SK-N-SH (cell line): ENCODE data around the gene SARDH. TPM values are rescaled to one million over a fixed set of nuclear protein-coding genes. Genes with fewer than 3 reads are reported as not detected.

Experiments used
- CTCF ChIA-PET: fragments of 300-600, 350-600 bp; formaldehyde crosslinking; extraction: SDS; loops from one replicate; lab custom pipeline; 2021; lab: Yijun Ruan, JAX
- POLR2A ChIA-PET: fragments of 350-600 bp; sonication (Branson Sonifier 250); formaldehyde crosslinking; extraction: SDS; loops from one replicate; lab custom pipeline; 2020; ENCODE audit warnings: antibody characterized with exemption, inconsistent platforms; lab: Yijun Ruan, JAX
- DNase-seq: peaks from one replicate; pipeline ENCODE4 v3.0.0; 2012
- H2AFZ ChIP-seq: fragments of 200-600 bp; sonication (generic); 2 replicates; pipeline ENCODE4 v1.8.1; 2016; ENCODE audit warnings: antibody characterized with exemption, mild to moderate bottlenecking, low read depth
- H3F3A ChIP-seq: fragments of 200-600 bp; sonication (generic); replicated peaks from 2 replicates; pipeline ENCODE3; 2016; ENCODE audit warnings: antibody characterized with exemption, mild to moderate bottlenecking; ENCODE audit not compliant: insufficient read depth
- H3K27ac ChIP-seq, 2 experiments: fragments of 200-500 bp in 1 of 2; fragments of 200-600 bp in 1 of 2; sonication (Bioruptor generic) in 1 of 2; sonication (generic), shearing (Covaris generic) in 1 of 2; 2 replicates each; pipeline versions ENCODE4 v1.5.1 to v1.6.1; 2014 to 2016; ENCODE audit warnings: low read depth in 2 of 2, inconsistent platforms in 1 of 2, low read length in 1 of 2, mild to moderate bottlenecking in 1 of 2, mixed read lengths in 1 of 2
- H3K27me3 ChIP-seq: fragments of 200-600 bp; sonication (generic), shearing (Covaris generic); 2 replicates; pipeline ENCODE4 v1.6.1; 2016; ENCODE audit warnings: mixed run types; ENCODE audit not compliant: insufficient read depth
- H3K36me3 ChIP-seq, 2 experiments: fragments of 200-500 bp in 1 of 2; fragments of 200-600 bp in 1 of 2; sonication (Bioruptor generic) in 1 of 2; sonication (generic) in 1 of 2; replicated peaks in 1 of 2; 2 replicates each; pipeline versions ENCODE3 to v1.5.1; 2014 to 2016; ENCODE audit warnings: low read length in 1 of 2, mild to moderate bottlenecking in 1 of 2; ENCODE audit not compliant: insufficient read depth in 2 of 2, control insufficient read depth in 1 of 2
- H3K4me1 ChIP-seq, 2 experiments: fragments of 200-500 bp in 1 of 2; fragments of 200-600 bp in 1 of 2; sonication (Bioruptor generic) in 1 of 2; sonication (generic), shearing (Covaris generic) in 1 of 2; 2 replicates each; pipeline versions ENCODE4 v1.5.1 to v1.6.1; 2014 to 2016; ENCODE audit warnings: low read depth in 1 of 2, low read length in 1 of 2, mixed run types in 1 of 2; ENCODE audit not compliant: insufficient read depth in 2 of 2, control insufficient read depth in 1 of 2
- H3K4me2 ChIP-seq: fragments of 200-600 bp; sonication (generic), shearing (Covaris generic); 2 replicates; pipeline ENCODE4 v1.6.1; 2017; ENCODE audit warnings: mixed run types
- H3K4me3 ChIP-seq, 2 experiments: fragments of 200-500 bp in 1 of 2; fragments of 200-600 bp in 1 of 2; sonication (Bioruptor generic) in 1 of 2; sonication (generic), shearing (Covaris generic) in 1 of 2; 2 replicates each; pipeline versions ENCODE4 v1.5.1 to v1.8.1; 2014 to 2016; ENCODE audit warnings: low read depth in 2 of 2, inconsistent platforms in 1 of 2, low read length in 1 of 2, mild to moderate bottlenecking in 1 of 2, mixed read lengths in 1 of 2, moderate library complexity in 1 of 2
- H3K79me2 ChIP-seq: fragments of 200-600 bp; sonication (generic); 2 replicates; pipeline ENCODE4 v1.8.1; 2017; ENCODE audit warnings: mild to moderate bottlenecking; ENCODE audit not compliant: insufficient read depth
- H3K9ac ChIP-seq: fragments of 200-600 bp; sonication (generic); 2 replicates; pipeline ENCODE4 v1.6.1; 2017; ENCODE audit warnings: mixed run types
- H3K9me2 ChIP-seq: fragments of 200-600 bp; sonication (generic); 2 replicates; pipeline ENCODE4 v1.6.1; 2017; ENCODE audit warnings: mixed run types
- H3K9me3 ChIP-seq: fragments of 200-600 bp; sonication (generic); 2 replicates; pipeline ENCODE4 v1.6.1; 2017; ENCODE audit warnings: mixed run types, mild to moderate bottlenecking, moderate library complexity
- H4K20me1 ChIP-seq: fragments of 200-600 bp; sonication (generic); 2 replicates; pipeline ENCODE4 v1.6.1; 2017; ENCODE audit warnings: mild to moderate bottlenecking, mixed run types; ENCODE audit not compliant: insufficient read depth
- CHD2 ChIP-seq: fragments of 150-350 bp; IDR thresholded peaks from 2 replicates; pipeline ENCODE4 v1.6.1; 2018; ENCODE audit warnings: low read length; ENCODE audit not compliant: partially characterized antibody
- FOXJ3 ChIP-seq: sonication (generic); formaldehyde crosslinking; IDR thresholded peaks from 2 replicates; pipeline ENCODE4 v1.5.1; 2020; ENCODE audit warnings: mild to moderate bottlenecking, missing genetic modification reagents
- FOXM1 ChIP-seq: IDR thresholded peaks from 2 replicates; pipeline ENCODE4 v1.4.0; 2012; ENCODE audit warnings: low read depth, mild to moderate bottlenecking
- MAX ChIP-seq: IDR thresholded peaks from 2 replicates; pipeline ENCODE4 v1.4.0; 2012; ENCODE audit warnings: low read depth
- MEF2A ChIP-seq: IDR thresholded peaks from 2 replicates; pipeline ENCODE4 v1.4.0; 2012; ENCODE audit warnings: low read depth, borderline replicate concordance
- NFIC ChIP-seq: IDR thresholded peaks from 2 replicates; pipeline ENCODE4 v1.4.0; 2012; ENCODE audit warnings: borderline replicate concordance
- NRF1 ChIP-seq: IDR thresholded peaks from 2 replicates; pipeline ENCODE4 v1.6.1; 2012; ENCODE audit warnings: low read depth, mild to moderate bottlenecking, low read length
- PBX3 ChIP-seq: IDR thresholded peaks from 2 replicates; pipeline ENCODE4; 2012
- POLR2AphosphoS5 ChIP-seq: IDR thresholded peaks from 2 replicates; pipeline ENCODE4 v1.6.1; 2012; ENCODE audit warnings: low read depth, low read length
- RAD21 ChIP-seq: IDR thresholded peaks from 2 replicates; pipeline ENCODE4 v1.6.1; 2012; ENCODE audit warnings: mild to moderate bottlenecking, low read length
- RXRA ChIP-seq: IDR thresholded peaks from 2 replicates; pipeline ENCODE4 v1.4.0; 2012; ENCODE audit warnings: low read depth, mild to moderate bottlenecking, borderline replicate concordance
- SIN3A ChIP-seq: IDR thresholded peaks from 2 replicates; pipeline ENCODE4 v1.6.1; 2012; ENCODE audit warnings: low read depth, mild to moderate bottlenecking, low read length, moderate library complexity, borderline replicate concordance
- SMC3 ChIP-seq: IDR thresholded peaks from 2 replicates; pipeline ENCODE4 v1.6.1; 2012; ENCODE audit warnings: low read depth, low read length, improper control_type of control experiment
- TEAD4 ChIP-seq: IDR thresholded peaks from 2 replicates; pipeline ENCODE4 v1.4.0; 2012; ENCODE audit warnings: mild to moderate bottlenecking, borderline replicate concordance; ENCODE audit not compliant: insufficient read depth
- USF2 ChIP-seq: fragments of 150-350 bp; IDR thresholded peaks from 2 replicates; pipeline ENCODE4 v1.6.1; 2017; ENCODE audit warnings: antibody characterized with exemption, low read length, low read depth, borderline replicate concordance
- YY1 ChIP-seq: IDR thresholded peaks from 2 replicates; pipeline ENCODE4 v1.4.0; 2012; ENCODE audit warnings: low read depth, mild to moderate bottlenecking
- WGBS: methylation state at CpG from one replicate; pipeline ENCODE4 v1.1.6; 2017; ENCODE audit warnings: low lambda C conversion rate; 5-methylcytosine and 5-hydroxymethylcytosine counted together
- polyA plus RNA-seq, 3 experiments: library from polyadenylated mRNA; depleted of rRNA; stranded (reverse); fragments of >200 nt; gene quantifications; 2 replicates each; pipeline ENCODE4 v1.2.3, GENCODE V29; 2012
- TF ChIP-seq, protein P1 (sequence below): fragments of 200-600 bp; sonication (generic); IDR thresholded peaks from 2 replicates; pipeline ENCODE4 v1.6.1; 2017; ENCODE audit warnings: antibody characterized with exemption, mild to moderate bottlenecking, moderate library complexity
- TF ChIP-seq, protein P2 (sequence below): IDR thresholded peaks from 2 replicates; pipeline ENCODE4 v1.4.0; 2012; ENCODE audit warnings: low read depth, borderline replicate concordance
- TF ChIP-seq, protein P3 (sequence below): IDR thresholded peaks from 2 replicates; pipeline ENCODE4 v1.6.1; 2012; ENCODE audit warnings: mild to moderate bottlenecking, low read depth, low read length, moderate library complexity

Gene SARDH
- polyA plus RNA-seq, 1 of the 3 experiments (the other 2 are of a cell fraction): 5.9 TPM

GRCh38 chr9:133614678-133615077, 123.5 kb downstream of the SARDH start (continued):
- TF ChIP-seq USF2 (no peak), FOXJ3 (CRISPR knock-in tag) (no peak), SIN3A (no peak)

- Histone ChIP-seq H3K9me2 (no peaks in the 10 kb centered on the region), H3K79me2 (no peaks in the 10 kb centered on the region), H3K9ac (no peak overlapping the region), H3K9me3 (no peaks in the 10 kb centered on the region), H2AFZ (no peak overlapping the region), H3K4me2 (no peak overlapping the region), H3K27ac (no peak overlapping the region), H3K36me3 (no peaks in the 10 kb centered on the region), H3F3A (no peaks in the 10 kb centered on the region), H4K20me1 (no peaks in the 10 kb centered on the region), H3K27me3 (peaks cover 6% of the 10 kb centered on the region; the same call in 1 of the 2 replicates), H3K4me3 (no peak overlapping the region), H3K4me1 (peaks cover 0 to 45% of the 10 kb centered on the region in 2 experiments; a peak in 1 of 4 replicates)
- ChIA-PET CTCF (no interaction called here), POLR2A (interaction anchor here (18.3 kb wide), 1 partner anchor 23 kb away, joined by 261 read pairs; the partner anchor contains the start of gene DBH)
- WGBS: 39% methylated on average over 10 of the region's 10 CpGs
- no peak for DNase-seq
- TF ChIP-seq, protein P1, sequence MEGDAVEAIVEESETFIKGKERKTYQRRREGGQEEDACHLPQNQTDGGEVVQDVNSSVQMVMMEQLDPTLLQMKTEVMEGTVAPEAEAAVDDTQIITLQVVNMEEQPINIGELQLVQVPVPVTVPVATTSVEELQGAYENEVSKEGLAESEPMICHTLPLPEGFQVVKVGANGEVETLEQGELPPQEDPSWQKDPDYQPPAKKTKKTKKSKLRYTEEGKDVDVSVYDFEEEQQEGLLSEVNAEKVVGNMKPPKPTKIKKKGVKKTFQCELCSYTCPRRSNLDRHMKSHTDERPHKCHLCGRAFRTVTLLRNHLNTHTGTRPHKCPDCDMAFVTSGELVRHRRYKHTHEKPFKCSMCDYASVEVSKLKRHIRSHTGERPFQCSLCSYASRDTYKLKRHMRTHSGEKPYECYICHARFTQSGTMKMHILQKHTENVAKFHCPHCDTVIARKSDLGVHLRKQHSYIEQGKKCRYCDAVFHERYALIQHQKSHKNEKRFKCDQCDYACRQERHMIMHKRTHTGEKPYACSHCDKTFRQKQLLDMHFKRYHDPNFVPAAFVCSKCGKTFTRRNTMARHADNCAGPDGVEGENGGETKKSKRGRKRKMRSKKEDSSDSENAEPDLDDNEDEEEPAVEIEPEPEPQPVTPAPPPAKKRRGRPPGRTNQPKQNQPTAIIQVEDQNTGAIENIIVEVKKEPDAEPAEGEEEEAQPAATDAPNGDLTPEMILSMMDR: no peak
- TF ChIP-seq, protein P2, sequence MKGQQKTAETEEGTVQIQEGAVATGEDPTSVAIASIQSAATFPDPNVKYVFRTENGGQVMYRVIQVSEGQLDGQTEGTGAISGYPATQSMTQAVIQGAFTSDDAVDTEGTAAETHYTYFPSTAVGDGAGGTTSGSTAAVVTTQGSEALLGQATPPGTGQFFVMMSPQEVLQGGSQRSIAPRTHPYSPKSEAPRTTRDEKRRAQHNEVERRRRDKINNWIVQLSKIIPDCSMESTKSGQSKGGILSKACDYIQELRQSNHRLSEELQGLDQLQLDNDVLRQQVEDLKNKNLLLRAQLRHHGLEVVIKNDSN: no peak
- TF ChIP-seq TEAD4 (no peak), NRF1 (no peak), RXRA (no peak), POLR2AphosphoS5 (no peak), FOXM1 (no peak), MEF2A (no peak), NFIC (no peak), RAD21 (no peak), USF2 (no peak), MAX (no peak), FOXJ3 (CRISPR knock-in tag) (no peak), CHD2 (no peak), PBX3 (no peak), SMC3 (no peak), YY1 (no peak)
- TF ChIP-seq, protein P3, sequence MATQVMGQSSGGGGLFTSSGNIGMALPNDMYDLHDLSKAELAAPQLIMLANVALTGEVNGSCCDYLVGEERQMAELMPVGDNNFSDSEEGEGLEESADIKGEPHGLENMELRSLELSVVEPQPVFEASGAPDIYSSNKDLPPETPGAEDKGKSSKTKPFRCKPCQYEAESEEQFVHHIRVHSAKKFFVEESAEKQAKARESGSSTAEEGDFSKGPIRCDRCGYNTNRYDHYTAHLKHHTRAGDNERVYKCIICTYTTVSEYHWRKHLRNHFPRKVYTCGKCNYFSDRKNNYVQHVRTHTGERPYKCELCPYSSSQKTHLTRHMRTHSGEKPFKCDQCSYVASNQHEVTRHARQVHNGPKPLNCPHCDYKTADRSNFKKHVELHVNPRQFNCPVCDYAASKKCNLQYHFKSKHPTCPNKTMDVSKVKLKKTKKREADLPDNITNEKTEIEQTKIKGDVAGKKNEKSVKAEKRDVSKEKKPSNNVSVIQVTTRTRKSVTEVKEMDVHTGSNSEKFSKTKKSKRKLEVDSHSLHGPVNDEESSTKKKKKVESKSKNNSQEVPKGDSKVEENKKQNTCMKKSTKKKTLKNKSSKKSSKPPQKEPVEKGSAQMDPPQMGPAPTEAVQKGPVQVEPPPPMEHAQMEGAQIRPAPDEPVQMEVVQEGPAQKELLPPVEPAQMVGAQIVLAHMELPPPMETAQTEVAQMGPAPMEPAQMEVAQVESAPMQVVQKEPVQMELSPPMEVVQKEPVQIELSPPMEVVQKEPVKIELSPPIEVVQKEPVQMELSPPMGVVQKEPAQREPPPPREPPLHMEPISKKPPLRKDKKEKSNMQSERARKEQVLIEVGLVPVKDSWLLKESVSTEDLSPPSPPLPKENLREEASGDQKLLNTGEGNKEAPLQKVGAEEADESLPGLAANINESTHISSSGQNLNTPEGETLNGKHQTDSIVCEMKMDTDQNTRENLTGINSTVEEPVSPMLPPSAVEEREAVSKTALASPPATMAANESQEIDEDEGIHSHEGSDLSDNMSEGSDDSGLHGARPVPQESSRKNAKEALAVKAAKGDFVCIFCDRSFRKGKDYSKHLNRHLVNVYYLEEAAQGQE: no peak
Observed at GRCh38 chr9:133614056-133614455, 124.1 kb downstream of the SARDH start.
